K562 (cell line): ENCODE results near the gene EGFL7. TPM values are rescaled to one million over a fixed set of nuclear protein-coding genes. Genes with fewer than 3 reads are reported as not detected.
A peak's percentile ranks its signal among the peaks of the same experiment; 100 is the strongest.
"Not testable (repeated sequence)": the region's sequence is repeated elsewhere in the genome, so short reads cannot be mapped to it uniquely, and the experiment has no call there.

Experiments
- ATAC-seq: fragments of 200-7000 bp; cut with Tn5 transposase; 3 replicates; pipeline ENCODE4 v1.9.1; 2020; ENCODE audit warnings: moderate library complexity
- BruUV-seq: library from RNA; stranded (reverse); fragments of 400-500 nt; replicated peaks from 2 replicates; lab custom pipeline; 2021; lab: Mats Ljungman, UMichigan
- CTCF ChIA-PET: fragments of 300-600 bp; formaldehyde crosslinking; extraction: SDS; loops from one replicate; lab custom pipeline; 2021; ENCODE audit warnings: low intra/inter-chr PET ratio; lab: Yijun Ruan, JAX
- POLR2A ChIA-PET: fragments of 300-600, 350-650 bp; sonication (Branson Sonifier 250); formaldehyde crosslinking; extraction: SDS; loops from one replicate; lab custom pipeline; 2021; ENCODE audit warnings: antibody characterized with exemption, inconsistent platforms; lab: Yijun Ruan, JAX
- DNase-seq, 4 experiments: peaks; one replicate each; pipeline versions ENCODE4 v3.0.0 to v3.0.0-alpha.2; 2011 to 2018; ENCODE audit warnings: low spot score in 3 of 4, mixed read lengths in 3 of 4; ENCODE audit errors: extremely low read depth in 1 of 4
- FAIRE-seq: peaks from 2 replicates; lab custom pipeline; 2011; peaks lifted over from hg19 to GRCh38; lab: Jason Lieb, UNC
- H2AFZ ChIP-seq: 2 replicates; pipeline ENCODE4 v1.6.0; 2011; ENCODE audit warnings: low read depth, low read length, control low read depth, inconsistent platforms
- H3K27ac ChIP-seq: fragments of 200-600 bp; 3 replicates; pipeline ENCODE4 v1.8.0; 2011; ENCODE audit warnings: low read depth, mild to moderate bottlenecking, control low read depth, inconsistent platforms, low read length, moderate library complexity, mixed read lengths; ENCODE audit errors: extremely low read depth
- H3K27me3 ChIP-seq, 2 experiments: fragments of 300-600 bp in 1 of 2; 2 replicates in 1 of 2; 3 replicates in 1 of 2; pipeline versions ENCODE4 v1.6.0 to v1.8.0; 2011; ENCODE audit warnings: inconsistent platforms in 2 of 2, low read length in 2 of 2, mild to moderate bottlenecking in 1 of 2, mixed read lengths in 1 of 2, moderate library complexity in 1 of 2; ENCODE audit not compliant: control insufficient read depth in 2 of 2, insufficient read depth in 2 of 2
- H3K36me3 ChIP-seq: fragments of 300-600 bp; 3 replicates; pipeline ENCODE4 v1.8.0; 2011; ENCODE audit warnings: mild to moderate bottlenecking, low read length, inconsistent platforms; ENCODE audit not compliant: control insufficient read depth, insufficient read depth
- H3K4me1 ChIP-seq, 2 experiments: fragments of 200-600 bp in 1 of 2; replicated peaks in 1 of 2; 2 replicates in 1 of 2; 3 replicates in 1 of 2; pipeline versions ENCODE4 v1.5.1 to v1.8.0; 2011; ENCODE audit warnings: inconsistent platforms in 2 of 2, low read length in 2 of 2, mild to moderate bottlenecking in 1 of 2, mixed read lengths in 1 of 2, moderate library complexity in 1 of 2; ENCODE audit not compliant: control insufficient read depth in 2 of 2, insufficient read depth in 2 of 2
- H3K4me2 ChIP-seq: 2 replicates; pipeline ENCODE4 v1.6.1; 2011; ENCODE audit warnings: low read length, control low read depth, inconsistent platforms, mixed read lengths; ENCODE audit not compliant: insufficient read depth
- H3K4me3 ChIP-seq: fragments of 200-600 bp; sonication (generic), shearing (Covaris generic); 2 replicates; pipeline ENCODE4 v1.5.1; 2016; ENCODE audit warnings: control low read depth, inconsistent platforms
- H3K79me2 ChIP-seq: fragments of 200-600 bp; 3 replicates; pipeline ENCODE4 v1.8.0; 2011; ENCODE audit warnings: low read length, inconsistent platforms; ENCODE audit not compliant: control insufficient read depth, insufficient read depth
- H3K9ac ChIP-seq, 2 experiments: 2 replicates each; pipeline versions ENCODE4 v1.6.0 to v1.6.1; 2011; ENCODE audit warnings: low read depth in 2 of 2, low read length in 2 of 2, control low read depth in 1 of 2, inconsistent platforms in 1 of 2, mild to moderate bottlenecking in 1 of 2, mixed read lengths in 1 of 2; ENCODE audit not compliant: insufficient read depth in 1 of 2
- H3K9me1 ChIP-seq: one replicate; pipeline ENCODE4 v1.6.0; 2011; ENCODE audit warnings: inconsistent platforms, mild to moderate bottlenecking, low read length, moderate library complexity; ENCODE audit not compliant: control insufficient read depth, insufficient read depth
- H3K9me3 ChIP-seq: replicated peaks from 2 replicates; pipeline ENCODE4 v1.5.1; 2011; ENCODE audit warnings: low read depth, low read length, inconsistent platforms; ENCODE audit not compliant: control insufficient read depth, insufficient read depth
- H4K20me1 ChIP-seq: replicated peaks from 2 replicates; pipeline ENCODE4 v1.6.1; 2011; ENCODE audit warnings: low read length, inconsistent platforms, mixed read lengths; ENCODE audit not compliant: control insufficient read depth, insufficient read depth
- ADNP ChIP-seq: fragments of 200-800 bp; sonication (Bioruptor generic); IDR thresholded peaks from 2 replicates; pipeline ENCODE4 v1.6.1; 2016; ENCODE audit warnings: missing genetic modification characterization, missing compliant biosample characterization
- ATF3 ChIP-seq, 2 experiments: fragments of 450-650 bp in 1 of 2; sonication (generic) in 1 of 2; formaldehyde crosslinking in 1 of 2; IDR thresholded peaks in 1 of 2; conservative IDR thresholded peaks in 1 of 2; 2 replicates each; pipeline versions ENCODE4 v1.6.1 to v1.8.1; 2016 to 2023; ENCODE audit warnings: mild to moderate bottlenecking in 2 of 2, moderate library complexity in 2 of 2, inconsistent platforms in 1 of 2, missing genetic modification reagents in 1 of 2
- BCOR ChIP-seq: fragments of 450-650 bp; IDR thresholded peaks from 2 replicates; pipeline ENCODE4 v1.6.1; 2016
- CBFA2T3 ChIP-seq: fragments of 450-650 bp; IDR thresholded peaks from 2 replicates; pipeline ENCODE4 v1.6.1; 2017
- DPF2 ChIP-seq: fragments of 450-650 bp; IDR thresholded peaks from 2 replicates; pipeline ENCODE4 v1.6.1; 2016
- FOSL1 ChIP-seq: fragments of 200-800 bp; sonication (Bioruptor generic); conservative IDR thresholded peaks from 2 replicates; pipeline ENCODE4 v1.6.1; 2016; ENCODE audit warnings: missing genetic modification characterization, missing compliant biosample characterization
- JUN ChIP-seq, 2 experiments: sonication (generic) in 1 of 2; formaldehyde crosslinking in 1 of 2; IDR thresholded peaks; 2 replicates each; pipeline versions ENCODE4 v1.6.1 to v1.8.0; 2012 to 2022; ENCODE audit warnings: borderline replicate concordance in 2 of 2, mild to moderate bottlenecking in 2 of 2, improper control_type of control experiment in 1 of 2, low read depth in 1 of 2, low read length in 1 of 2, missing genetic modification reagents in 1 of 2
- JUND ChIP-seq, 2 experiments: IDR thresholded peaks; 2 replicates in 1 of 2; 3 replicates in 1 of 2; pipeline ENCODE4 v1.6.1; 2011; ENCODE audit warnings: borderline replicate concordance in 2 of 2, low read depth in 2 of 2, low read length in 2 of 2, improper control_type of control experiment in 1 of 2, missing biosample characterization in 1 of 2, missing genetic modification characterization in 1 of 2, missing genetic modification reagents in 1 of 2
- KDM1A ChIP-seq, 2 experiments: fragments of 450-650 bp; IDR thresholded peaks; 2 replicates each; pipeline ENCODE4 v1.6.1; 2016; ENCODE audit warnings: mild to moderate bottlenecking in 2 of 2
- NFIC ChIP-seq: fragments of 450-650 bp; IDR thresholded peaks from 2 replicates; pipeline ENCODE4 v1.6.1; 2017; ENCODE audit warnings: mild to moderate bottlenecking, inconsistent platforms
- RCOR1 ChIP-seq, 2 experiments: IDR thresholded peaks; 2 replicates each; pipeline ENCODE4 v1.6.1; 2012; ENCODE audit warnings: low read depth in 2 of 2, low read length in 2 of 2, borderline replicate concordance in 1 of 2, improper control_type of control experiment in 1 of 2
- SMARCA5 ChIP-seq: fragments of 450-650 bp; IDR thresholded peaks from 2 replicates; pipeline ENCODE4 v1.6.1; 2016
- SMARCE1 ChIP-seq: fragments of 450-650 bp; IDR thresholded peaks from 2 replicates; pipeline ENCODE4 v1.7.1; 2016; ENCODE audit warnings: mild to moderate bottlenecking
- TRIM24 ChIP-seq, 2 experiments: fragments of 450-650 bp; IDR thresholded peaks; 2 replicates each; pipeline ENCODE4 v1.6.1; 2016
- ZBTB49 ChIP-seq: sonication (generic); formaldehyde crosslinking; IDR thresholded peaks from 2 replicates; pipeline ENCODE4 v1.8.0; 2022; ENCODE audit warnings: missing genetic modification reagents, mild to moderate bottlenecking, borderline replicate concordance
- ZNF121 ChIP-seq: sonication (generic); formaldehyde crosslinking; conservative IDR thresholded peaks from 2 replicates; pipeline ENCODE4 v1.8.0; 2022; ENCODE audit warnings: missing genetic modification reagents
- ZNF384 ChIP-seq: IDR thresholded peaks from 2 replicates; pipeline ENCODE4 v1.6.1; 2012; ENCODE audit warnings: low read depth, low read length, improper control_type of control experiment
- WGBS: fragments of 100-300 bp; shearing (Covaris generic); methylation state at CpG from one replicate; pipeline ENCODE4 v1.1.6; 2016; ENCODE audit warnings: low coverage, mixed read lengths; ENCODE audit not compliant: insufficient coverage; ENCODE audit errors: missing lambda C conversion rate; 5-methylcytosine and 5-hydroxymethylcytosine counted together
- in situ Hi-C: fragments of 300-500 bp; cut with MboI; formaldehyde crosslinking; loops from 4 replicates; pipeline ENCODE4 v1.15.0; 2018; ENCODE audit warnings: inconsistent platforms, mixed read lengths
- intact Hi-C: fragments of 100-400 bp; cut with micrococcal nuclease; formaldehyde crosslinking; loops from 2 replicates; pipeline ENCODE4 v1.14.2; 2022
- polyA plus RNA-seq, 8 experiments: library from polyadenylated mRNA; depleted of rRNA in 4 of 8; stranded (reverse) in 5 of 8; unstranded in 3 of 8; fragments of >200 nt; fragmentation: Nextera tagmentation in 2 of 8; fragmentation: Illumina TruSeq in 1 of 8; extraction: Ambion mirVana in 2 of 8; extraction: Trizol in 1 of 8; gene quantifications; 2 replicates each; pipeline versions ENCODE4 v1.2.1 to v1.2.3, GENCODE V29; 2011 to 2014; ENCODE audit warnings: inconsistent platforms in 1 of 8, missing spikeins in 1 of 8
- total RNA-seq, 7 experiments: library from RNA; depleted of rRNA in 6 of 7; stranded (reverse); fragments of >200 nt in 6 of 7; fragmentation: Illumina TruSeq in 2 of 7; extraction: Trizol in 2 of 7; gene quantifications; 2 replicates each; pipeline versions ENCODE4 v1.2.1 to v1.2.3, GENCODE V29; 2011 to 2021; ENCODE audit warnings: low replicate concordance in 1 of 7

EGFL7 gene
- total and polyA plus RNA-seq, 9 of the 15 experiments (the other 6 are each of a cell fraction or from before 2014, with no cell fraction given): 1.5 to 286 (median 55.5) TPM

GRCh38 chr9:136710543-136710942 lies 47.8 kb downstream of the EGFL7 start (continued):
- TF ChIP-seq JUN (IDR thresholded peaks at IDR 0.05; ENCODE audit: borderline replicate concordance, low read depth, low read length) (no peak), JUN (CRISPR knock-in tag; IDR thresholded peaks at IDR 0.05; ENCODE audit: borderline replicate concordance) (no peak), ZBTB49 (CRISPR knock-in tag) (no peak)

GRCh38 chr9:136711219-136711648 lies 48.5 kb downstream of the EGFL7 start:
- H3K9me1 ChIP-seq, H3K4me3 ChIP-seq, ATAC-seq, H3K27me3 ChIP-seq, H3K9ac ChIP-seq, H4K20me1 ChIP-seq, H2AFZ ChIP-seq, in situ Hi-C loops, CTCF ChIA-PET, DNase-seq, H3K27ac ChIP-seq, intact Hi-C loops, H3K9me3 ChIP-seq, H3K36me3 ChIP-seq, BruUV-seq: not testable (repeated sequence)
- Histone ChIP-seq H3K79me2 (peaks cover 12% of the 10 kb centered on the region), H3K4me2 (0 out of 2 replicates have a peak overlapping the region, but pooled peaks have one; percentile 75), H3K4me1 (peaks cover 15 to 64% of the 10 kb centered on the region in 2 experiments)
- peak; percentile 80 for TF ChIP-seq BCOR
- peak; percentile 98 for TF ChIP-seq ZNF121 (CRISPR knock-in tag)
- peak; percentile 69; the same call in 1 of the 2 replicates for TF ChIP-seq SMARCA5
- TF ChIP-seq DPF2: peak; percentile 63
- TF ChIP-seq ATF3 (IDR thresholded peaks at IDR 0.05): peak; percentile 79
- TF ChIP-seq ATF3 (CRISPR knock-in tag; conservative IDR thresholded peaks at IDR 0.05): peak; percentile 65; the same call in 1 of the 2 replicates
- TF ChIP-seq ZNF384: peak; percentile 84
- peak; percentile 59; the same call in 1 of the 2 replicates for TF ChIP-seq JUND (IDR thresholded peaks at IDR 0.05; ENCODE audit: borderline replicate concordance, low read depth, low read length)
- peak; percentile 33; the same call in 1 of the 3 replicates for TF ChIP-seq JUND (tag; IDR thresholded peaks at IDR 0.05; ENCODE audit: borderline replicate concordance, low read depth, low read length)
- 0 out of 4 replicates have a peak, but pooled peaks of 1 of the 2 experiments have one; percentile 13 for TF ChIP-seq TRIM24 (IDR thresholded peaks at IDR 0.05)
- TF ChIP-seq SMARCE1: peak; percentile 39; the same call in 1 of the 2 replicates
- peak; percentile 85 for TF ChIP-seq NFIC
- peak; percentile 91 for TF ChIP-seq ADNP (tag)
- peak; percentile 93 for TF ChIP-seq FOSL1 (tag)
- TF ChIP-seq RCOR1 (IDR thresholded peaks at IDR 0.05; ENCODE audit: borderline replicate concordance in 1 of 2, low read depth in 2 of 2, low read length in 2 of 2): peak; percentile 9 to 66; a peak in 2 of 4 replicates
- peak; percentile 83 to 85 for TF ChIP-seq KDM1A (IDR thresholded peaks at IDR 0.05)
- TF ChIP-seq CBFA2T3: peak; percentile 21; the same call in 1 of the 2 replicates
- peak; percentile 49 for FAIRE-seq
- POLR2A ChIA-PET: interaction anchor here (0.7 to 1.4 kb wide), 3 partner anchors 8 to 40 kb away, joined by 3 to 4 read pairs (median 4); no protein-coding TSS in a partner anchor
- 29% methylated on average over 3 of the region's 4 CpGs for WGBS
